ENCODE results near the gene TECPR1. TPM values are rescaled to one million over a fixed set of nuclear protein-coding genes. Genes with fewer than 3 reads are reported as not detected.
"Not testable (repeated sequence)": the region's sequence is repeated elsewhere in the genome, so short reads cannot be mapped to it uniquely, and the experiment has no call there.

The TECPR1 gene
- total RNA-seq, 2 donors from 2014 or later: 19.7 to 28.3 TPM

DNA sequence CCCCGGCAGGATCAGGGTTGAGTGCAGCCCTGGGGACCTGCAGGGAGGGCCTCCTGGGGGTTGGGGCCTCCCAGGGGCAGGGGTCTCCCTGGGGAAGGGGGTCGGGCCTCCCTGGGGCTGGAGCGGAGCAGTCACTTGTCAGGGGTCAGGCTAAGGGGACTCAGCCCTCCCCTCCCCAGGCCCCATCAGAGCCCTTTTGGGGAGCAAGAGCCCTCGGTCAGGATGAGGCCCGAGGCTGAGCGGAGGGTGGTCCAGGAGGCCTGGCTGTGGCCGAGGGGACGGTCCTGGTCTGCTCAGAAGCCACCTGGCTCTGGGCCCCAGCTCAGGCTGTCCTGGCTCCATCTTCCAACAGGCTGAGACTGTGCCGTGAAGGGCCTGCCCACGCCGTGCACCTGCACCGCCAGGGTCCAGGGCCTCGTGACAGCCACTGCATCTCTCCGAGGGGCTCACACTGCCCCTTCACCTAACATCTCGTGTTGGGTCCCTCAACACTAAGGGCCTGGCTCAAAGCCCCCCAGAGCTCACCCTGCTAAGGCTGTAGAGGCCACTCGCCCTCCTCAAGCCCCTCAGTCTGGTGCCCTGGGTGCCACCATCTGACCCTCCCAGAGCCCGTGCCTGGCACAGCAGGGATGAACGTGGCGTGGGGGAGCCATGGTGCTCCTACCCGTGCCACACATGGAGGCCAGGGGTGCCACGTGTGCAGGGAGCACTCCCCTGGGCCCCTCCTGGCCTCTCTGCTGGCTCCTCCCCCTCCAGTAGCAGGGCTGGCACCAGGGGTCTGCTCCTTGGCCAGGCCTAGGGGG, 27.9 kb downstream of the TECPR1 start:
- no peaks in the 10 kb centered on the region for H3K27me3 ChIP-seq
- no peak overlapping the region for H3K27ac ChIP-seq
- no peak overlapping the region for H3K4me3 ChIP-seq
- no peaks in the 10 kb centered on the region for H3K9me3 ChIP-seq
- peaks cover 19% of the 10 kb centered on the region for H3K4me1 ChIP-seq
- H3K36me3 ChIP-seq (replicated peaks in 1 of 2; ENCODE audit: insufficient read depth in 1 of 2, low read depth in 2 of 2): peaks cover 0 to 5% of the 10 kb centered on the region in 2 donors
- peak in 1 of 4 donors; percentile 9 for DNase-seq
- intact Hi-C loops (cut with DNase I): no loop called here
- no peak for ATAC-seq
- TF ChIP-seq POLR2A (IDR thresholded peaks at IDR 0.05): no peak
- TF ChIP-seq, protein P1, sequence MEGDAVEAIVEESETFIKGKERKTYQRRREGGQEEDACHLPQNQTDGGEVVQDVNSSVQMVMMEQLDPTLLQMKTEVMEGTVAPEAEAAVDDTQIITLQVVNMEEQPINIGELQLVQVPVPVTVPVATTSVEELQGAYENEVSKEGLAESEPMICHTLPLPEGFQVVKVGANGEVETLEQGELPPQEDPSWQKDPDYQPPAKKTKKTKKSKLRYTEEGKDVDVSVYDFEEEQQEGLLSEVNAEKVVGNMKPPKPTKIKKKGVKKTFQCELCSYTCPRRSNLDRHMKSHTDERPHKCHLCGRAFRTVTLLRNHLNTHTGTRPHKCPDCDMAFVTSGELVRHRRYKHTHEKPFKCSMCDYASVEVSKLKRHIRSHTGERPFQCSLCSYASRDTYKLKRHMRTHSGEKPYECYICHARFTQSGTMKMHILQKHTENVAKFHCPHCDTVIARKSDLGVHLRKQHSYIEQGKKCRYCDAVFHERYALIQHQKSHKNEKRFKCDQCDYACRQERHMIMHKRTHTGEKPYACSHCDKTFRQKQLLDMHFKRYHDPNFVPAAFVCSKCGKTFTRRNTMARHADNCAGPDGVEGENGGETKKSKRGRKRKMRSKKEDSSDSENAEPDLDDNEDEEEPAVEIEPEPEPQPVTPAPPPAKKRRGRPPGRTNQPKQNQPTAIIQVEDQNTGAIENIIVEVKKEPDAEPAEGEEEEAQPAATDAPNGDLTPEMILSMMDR (IDR thresholded peaks at IDR 0.05): no peak
- 85 to 93% methylated on average over 7 to 21 of the region's 21 CpGs for WGBS, 2 donors

DNA sequence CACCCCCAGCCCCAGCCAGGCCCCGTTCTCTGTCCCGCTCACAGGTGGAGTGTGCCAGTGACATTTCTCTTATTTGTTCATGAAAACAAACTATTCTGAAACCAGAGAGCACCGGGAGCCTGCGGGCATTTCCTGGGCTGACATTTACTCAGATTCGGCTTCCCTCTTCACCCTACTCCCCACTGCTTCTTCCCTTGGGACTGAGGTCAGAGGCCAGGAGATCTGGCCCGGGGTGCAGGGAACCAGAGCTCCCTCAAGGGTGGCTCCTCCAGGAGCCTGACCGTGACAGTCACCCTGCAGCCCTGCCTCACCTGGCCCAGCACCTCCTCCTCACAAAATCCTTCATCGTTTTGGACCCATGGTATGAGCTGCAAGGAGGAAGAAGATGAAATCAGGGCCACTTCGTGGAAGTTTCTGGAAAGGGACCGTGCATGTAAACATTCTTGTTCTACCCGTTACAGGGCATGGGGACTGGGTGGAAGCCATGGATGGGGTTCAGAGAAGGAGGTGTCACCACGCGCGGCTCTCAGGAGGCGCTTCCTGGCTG, 28.6 kb downstream of the TECPR1 start:
- H3K36me3 ChIP-seq (replicated peaks in 1 of 2; ENCODE audit: insufficient read depth in 1 of 2, low read depth in 2 of 2): peaks cover 0 to 5% of the 10 kb centered on the region in 2 donors
- H3K27me3 ChIP-seq: no peaks in the 10 kb centered on the region
- H3K27ac ChIP-seq: no peak overlapping the region
- no peaks in the 10 kb centered on the region for H3K9me3 ChIP-seq
- intact Hi-C loops (cut with DNase I): no loop called here
- no peak overlapping the region for H3K4me3 ChIP-seq
- H3K4me1 ChIP-seq: peaks cover 18% of the 10 kb centered on the region
- DNase-seq: no peak
- WGBS, 2 donors: 78 to 82% methylated on average over 14 of the region's 15 CpGs
- ATAC-seq: no peak
- no peak for TF ChIP-seq POLR2A (IDR thresholded peaks at IDR 0.05)

DNA sequence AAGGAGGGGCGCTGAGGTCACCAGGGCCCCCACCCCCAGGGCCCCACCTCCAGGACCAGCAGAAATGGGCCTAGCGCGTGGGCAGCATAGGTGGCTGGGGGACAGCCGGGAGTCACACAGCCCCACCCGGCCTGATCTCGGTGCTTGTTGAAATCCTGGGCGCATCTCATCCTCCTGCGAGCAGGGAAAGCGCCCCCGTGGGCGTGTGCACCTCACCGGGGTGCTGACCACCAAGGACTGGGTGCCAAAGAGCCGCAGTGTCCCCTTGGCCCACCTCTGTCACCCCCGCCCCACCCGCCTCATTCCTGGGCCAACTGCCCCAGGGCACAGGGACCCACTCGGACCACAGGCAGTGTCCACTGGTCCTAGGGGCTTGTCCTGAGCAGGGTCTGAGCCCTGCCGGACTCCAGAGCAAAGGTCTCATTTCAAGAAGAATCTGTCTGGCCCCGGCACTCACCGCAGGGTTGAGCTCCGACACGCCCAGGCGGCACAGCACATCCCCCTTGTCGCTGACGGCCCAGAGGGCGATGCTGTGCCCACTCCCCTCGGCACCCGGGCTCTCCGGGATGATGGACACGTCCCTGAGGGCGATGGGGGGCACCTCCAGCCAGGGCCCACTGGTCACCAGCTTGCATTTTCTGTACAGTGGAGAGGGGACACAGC, 29.4 kb downstream of the TECPR1 start:
- Histone ChIP-seq H3K27me3 (no peaks in the 10 kb centered on the region), H3K27ac (no peak overlapping the region), H3K36me3 (replicated peaks in 1 of 2; ENCODE audit: insufficient read depth in 1 of 2, low read depth in 2 of 2) (peaks cover 0 to 5% of the 10 kb centered on the region in 2 donors), H3K4me3 (no peak overlapping the region), H3K4me1 (peaks cover 18% of the 10 kb centered on the region), H3K9me3 (no peaks in the 10 kb centered on the region)
- peak in 1 of 4 donors; percentile 11 for DNase-seq
- TF ChIP-seq, protein P1 (IDR thresholded peaks at IDR 0.05): no peak
- no peak for TF ChIP-seq POLR2A (IDR thresholded peaks at IDR 0.05)
- 95 to 100% methylated on average over 1 to 26 of the region's 30 CpGs for WGBS, 2 donors
- ATAC-seq: no peak
- intact Hi-C loops (cut with DNase I): no loop called here

DNA sequence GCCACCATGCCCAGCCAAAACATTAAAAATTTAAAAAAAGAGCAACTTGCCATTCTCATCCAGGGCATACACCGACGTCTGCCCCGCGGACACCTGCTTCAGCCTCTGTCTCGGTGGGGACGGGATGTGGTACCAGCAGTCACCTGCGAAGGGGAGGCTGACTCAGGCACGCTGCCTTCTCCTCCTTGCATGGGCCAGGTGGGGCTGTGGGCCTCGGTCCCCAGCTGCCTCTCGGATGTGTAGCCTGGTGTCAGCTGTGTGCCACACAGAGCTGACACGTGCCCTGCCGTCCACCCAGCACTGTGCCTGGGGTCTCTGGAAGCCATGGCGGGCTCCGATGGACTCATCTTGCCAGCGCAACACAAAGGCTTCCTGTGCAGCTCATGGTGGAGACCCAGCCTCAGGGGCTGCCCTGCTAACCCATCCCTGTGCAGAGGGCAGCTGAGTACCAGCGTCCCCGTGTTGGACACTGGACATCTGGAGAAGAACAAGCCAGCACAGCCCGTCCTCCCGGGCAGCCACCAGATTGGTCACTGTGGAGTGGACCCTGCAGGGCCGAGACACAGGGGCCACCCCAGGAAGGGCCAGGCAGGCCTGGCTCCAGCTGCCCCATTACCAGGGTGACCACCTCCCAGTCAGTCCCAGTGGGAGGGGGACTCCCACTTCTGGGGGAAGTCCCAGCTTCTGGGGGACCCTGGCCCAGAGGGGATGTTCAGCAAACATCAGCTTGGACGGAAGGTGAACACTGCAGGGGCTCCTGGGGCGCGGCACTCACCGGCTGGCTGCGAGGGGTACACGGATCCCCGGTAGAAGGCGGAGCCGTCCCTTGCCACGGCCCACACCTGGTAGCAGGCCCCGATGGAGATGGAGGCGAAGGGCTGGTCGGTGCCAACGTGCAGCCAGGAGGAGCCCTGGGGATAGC, 30.2 kb downstream of the TECPR1 start:
- H3K9me3 ChIP-seq: no peaks in the 10 kb centered on the region
- no peak overlapping the region for H3K4me3 ChIP-seq
- H3K27me3 ChIP-seq: no peaks in the 10 kb centered on the region
- TF ChIP-seq, protein P1 (IDR thresholded peaks at IDR 0.05): no peak
- TF ChIP-seq POLR2A (IDR thresholded peaks at IDR 0.05): no peak
- H3K4me1 ChIP-seq: peaks cover 21% of the 10 kb centered on the region
- DNase-seq: peak in 1 of 4 donors; percentile 12
- intact Hi-C loops (cut with DNase I): no loop called here
- peaks cover 0 to 5% of the 10 kb centered on the region in 2 donors for H3K36me3 ChIP-seq (replicated peaks in 1 of 2; ENCODE audit: insufficient read depth in 1 of 2, low read depth in 2 of 2)
- H3K27ac ChIP-seq: no peak overlapping the region
- 95 to 96% methylated on average over 14 to 33 of the region's 34 CpGs for WGBS, 2 donors
- ATAC-seq: no peak

DNA sequence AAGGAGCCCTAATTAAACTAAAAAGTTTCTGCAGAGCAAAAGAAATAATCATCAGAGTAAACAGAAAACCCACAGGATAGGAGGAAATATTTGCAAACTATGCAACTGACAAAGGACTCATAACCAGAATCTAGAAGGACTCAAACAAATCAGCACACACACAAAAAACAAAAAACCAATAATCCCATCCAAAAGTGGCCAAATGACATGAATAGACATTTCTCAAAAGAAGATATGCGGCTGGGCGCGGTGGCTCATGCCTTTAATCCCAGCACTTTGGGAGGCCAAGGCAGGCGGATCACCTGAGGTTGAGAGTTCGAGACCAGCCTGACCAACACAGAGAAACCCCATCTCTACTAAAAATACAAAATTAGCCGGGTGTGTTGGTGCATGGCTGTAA, 32.6 kb downstream of the TECPR1 start:
- H3K9me3 ChIP-seq; intact Hi-C loops (cut with DNase I); H3K36me3 ChIP-seq (replicated peaks in 1 of 2; ENCODE audit: insufficient read depth in 1 of 2, low read depth in 2 of 2); ATAC-seq; H3K27ac ChIP-seq; H3K4me3 ChIP-seq; H3K27me3 ChIP-seq; DNase-seq: not testable (repeated sequence)
- H3K4me1 ChIP-seq: peaks cover 44% of the 10 kb centered on the region
- 95 to 97% methylated on average over 6 of the region's 6 CpGs for WGBS, 2 donors
